HepG2 (cell line): ENCODE data around the gene GRK4. TPM values are rescaled to one million over a fixed set of nuclear protein-coding genes. Genes with fewer than 3 reads are reported as not detected.

Experiments
- ATAC-seq: fragments of 200-7000 bp; cut with Tn5 transposase; 3 replicates; pipeline ENCODE4 v1.9.1; 2020; ENCODE audit warnings: mild to moderate bottlenecking, moderate library complexity
- BruUV-seq: library from RNA; stranded (reverse); fragments of 400-500 nt; replicated peaks from 2 replicates; lab custom pipeline; 2021; lab: Mats Ljungman, UMichigan
- CTCF ChIA-PET: fragments of 300-600 bp; formaldehyde crosslinking; extraction: SDS; loops from one replicate; lab custom pipeline; 2021; ENCODE audit warnings: low total read pairs, inconsistent platforms, low intra/inter-chr PET ratio; lab: Yijun Ruan, JAX
- POLR2A ChIA-PET: fragments of 350-600 bp; sonication (Branson Sonifier 250); formaldehyde crosslinking; loops from one replicate; lab custom pipeline; 2020; ENCODE audit warnings: antibody characterized with exemption, inconsistent platforms; lab: Yijun Ruan, JAX
- DNase-seq: peaks from one replicate; pipeline ENCODE4 v3.0.0-alpha.2; 2015; ENCODE audit warnings: low spot score
- FAIRE-seq: peaks from 3 replicates; lab custom pipeline; 2011; peaks lifted over from hg19 to GRCh38; lab: Jason Lieb, UNC
- H2AFZ ChIP-seq: one replicate; pipeline ENCODE4 v1.6.1; 2011; ENCODE audit warnings: low read length, inconsistent platforms
- H3K27ac ChIP-seq: fragments of 300-600 bp; 3 replicates; pipeline ENCODE4 v1.8.0; 2011; ENCODE audit warnings: mixed run types, mild to moderate bottlenecking, mixed read lengths, low read length, inconsistent platforms; ENCODE audit not compliant: insufficient read depth; ENCODE audit errors: extremely low read length
- H3K27me3 ChIP-seq, 2 experiments: fragments of 200-600 bp in 1 of 2; 2 replicates in 1 of 2; 3 replicates in 1 of 2; pipeline versions ENCODE4 v1.6.0 to v1.8.0; 2011; ENCODE audit warnings: low read length in 2 of 2, mild to moderate bottlenecking in 2 of 2, moderate library complexity in 2 of 2, inconsistent platforms in 1 of 2; ENCODE audit not compliant: insufficient read depth in 2 of 2, control insufficient read depth in 1 of 2
- H3K36me3 ChIP-seq, 2 experiments: fragments of 200-600 bp in 1 of 2; replicated peaks in 1 of 2; 2 replicates in 1 of 2; 3 replicates in 1 of 2; pipeline versions ENCODE4 v1.5.1 to v1.8.0; 2011; ENCODE audit warnings: low read length in 2 of 2, inconsistent platforms in 1 of 2; ENCODE audit not compliant: insufficient read depth in 2 of 2, control insufficient read depth in 1 of 2
- H3K4me1 ChIP-seq: 2 replicates; pipeline ENCODE4 v1.5.1; 2012; ENCODE audit warnings: low read length, inconsistent platforms; ENCODE audit not compliant: insufficient read depth
- H3K4me2 ChIP-seq: 2 replicates; pipeline ENCODE4 v1.6.0; 2011; ENCODE audit warnings: low read depth, low read length, inconsistent platforms
- H3K4me3 ChIP-seq, 3 experiments: fragments of 200-600 bp in 1 of 3; sonication (generic), shearing (Covaris generic) in 1 of 3; replicated peaks in 1 of 3; 2 replicates each; pipeline ENCODE4 v1.5.1; 2011 to 2016; ENCODE audit warnings: low read length in 3 of 3, inconsistent platforms in 2 of 3, low read depth in 2 of 3, mild to moderate bottlenecking in 2 of 3, control low read depth in 1 of 3, mixed read lengths in 1 of 3; ENCODE audit not compliant: insufficient read depth in 1 of 3
- H3K79me2 ChIP-seq: one replicate; pipeline ENCODE4 v1.6.1; 2011; ENCODE audit warnings: low read length, inconsistent platforms; ENCODE audit not compliant: insufficient read depth
- H3K9ac ChIP-seq: 2 replicates; pipeline ENCODE4 v1.6.0; 2011; ENCODE audit warnings: mild to moderate bottlenecking, low read depth, low read length, inconsistent platforms; ENCODE audit not compliant: insufficient read depth
- H3K9me3 ChIP-seq: 2 replicates; pipeline ENCODE4 v1.5.1; 2012; ENCODE audit warnings: mild to moderate bottlenecking, low read length
- H4K20me1 ChIP-seq: 2 replicates; pipeline ENCODE4 v1.6.0; 2011; ENCODE audit warnings: inconsistent platforms, mild to moderate bottlenecking, low read length, moderate library complexity; ENCODE audit not compliant: insufficient read depth
- GMEB1 ChIP-seq: sonication (generic); formaldehyde crosslinking; IDR thresholded peaks from 2 replicates; pipeline ENCODE4 v1.5.1; 2020; ENCODE audit warnings: missing genetic modification reagents, mild to moderate bottlenecking, borderline replicate concordance
- KAT2B ChIP-seq: fragments of 150-350 bp; IDR thresholded peaks from 2 replicates; pipeline ENCODE4 v1.6.1; 2014; ENCODE audit warnings: low read depth, low read length, borderline replicate concordance
- ZIK1 ChIP-seq: sonication (generic); formaldehyde crosslinking; IDR thresholded peaks from 2 replicates; pipeline ENCODE4 v1.5.0; 2020; ENCODE audit warnings: mild to moderate bottlenecking, low read depth, missing genetic modification reagents, borderline replicate concordance
- ZMYM3 ChIP-seq: sonication (generic); formaldehyde crosslinking; IDR thresholded peaks from 2 replicates; pipeline ENCODE4 v1.5.1; 2020; ENCODE audit warnings: mild to moderate bottlenecking, missing genetic modification reagents
- ZNF576 ChIP-seq: sonication (generic); formaldehyde crosslinking; IDR thresholded peaks from 2 replicates; pipeline ENCODE4 v1.4.0; 2020; ENCODE audit warnings: mild to moderate bottlenecking, missing genetic modification reagents
- ZNF589 ChIP-seq: sonication (generic); formaldehyde crosslinking; conservative IDR thresholded peaks from 2 replicates; pipeline ENCODE4 v1.8.0; 2022; ENCODE audit warnings: mild to moderate bottlenecking, moderate library complexity, missing genetic modification reagents
- ZNF782 ChIP-seq: sonication (generic); formaldehyde crosslinking; IDR thresholded peaks from 2 replicates; pipeline ENCODE4 v1.4.0; 2020; ENCODE audit warnings: missing genetic modification reagents, mild to moderate bottlenecking, borderline replicate concordance
- WGBS: methylation state at CpG from one replicate; pipeline ENCODE4 v1.1.6; 2017; ENCODE audit warnings: low lambda C conversion rate; 5-methylcytosine and 5-hydroxymethylcytosine counted together
- in situ Hi-C: cut with HindIII; loops from 2 replicates; pipeline ENCODE4 v1.10.0; 2017; ENCODE audit warnings: low pct_unique_long_range_greater_than_20kb; ENCODE audit not compliant: extremely low pct_ligation_motif_present
- intact Hi-C: fragments of 100-400 bp; cut with micrococcal nuclease; formaldehyde crosslinking; loops from one replicate; pipeline ENCODE4 v1.10.0; 2022; ENCODE audit not compliant: unreplicated experiment
- polyA plus RNA-seq, 8 experiments: library from polyadenylated mRNA; depleted of rRNA in 3 of 8; stranded (reverse) in 7 of 8; unstranded in 1 of 8; fragments of >200 nt; fragmentation: Illumina TruSeq in 4 of 8; extraction: Trizol in 4 of 8; gene quantifications; 2 replicates each; pipeline versions ENCODE4 v1.2.1 to v1.2.3, GENCODE V29; 2011 to 2016; ENCODE audit warnings: low read depth in 4 of 8, missing spikeins in 1 of 8, mixed read lengths in 1 of 8; ENCODE audit not compliant: insufficient read depth in 1 of 8
- total RNA-seq, 5 experiments: library from RNA; depleted of rRNA; stranded (reverse); fragments of >200 nt; fragmentation: Illumina TruSeq; extraction: Trizol; gene quantifications; 2 replicates each; pipeline ENCODE4 v1.2.3, GENCODE V29; 2016; ENCODE audit warnings: low read depth in 1 of 5

GRK4 gene
- total and polyA plus RNA-seq, 2 of the 13 experiments (the other 11 are each of a cell fraction or from before 2014, with no cell fraction given), result 1.8 to 2.0 TPM

DNA sequence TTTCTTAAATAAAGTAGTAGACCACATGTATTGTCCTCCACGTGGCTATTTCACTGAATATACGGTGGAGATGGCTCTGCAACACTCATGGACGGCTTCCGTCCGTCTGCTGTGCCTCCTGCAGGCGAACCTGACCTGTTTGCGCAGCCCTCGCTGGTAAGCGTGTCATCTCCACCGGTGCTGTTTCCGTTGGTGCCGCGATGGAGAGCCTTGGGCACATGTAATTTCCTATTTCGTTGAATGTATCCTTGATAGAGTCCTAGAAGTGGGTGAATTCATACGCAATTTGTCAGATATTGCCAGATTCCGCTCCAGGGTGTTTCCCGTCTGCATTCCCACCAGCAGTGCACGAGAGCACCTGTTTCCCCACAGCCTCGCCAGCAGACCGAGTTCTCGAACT, 62.5 kb downstream of the GRK4 start (continued):
- TF ChIP-seq GMEB1 (CRISPR knock-in tag), result no peak
- no peak for TF ChIP-seq ZMYM3 (CRISPR knock-in tag)
- no peak for TF ChIP-seq ZNF589 (CRISPR knock-in tag)

GRCh38 chr4:3026540-3026939, 63.2 kb downstream of the GRK4 start:
- Histone ChIP-seq H3K9ac (no peak overlapping the region), H3K27me3 (peaks cover 0 to 42% of the 10 kb centered on the region in 2 experiments; a peak in 2 of 5 replicates), H3K36me3 (no peaks in the 10 kb centered on the region), H4K20me1 (no peaks in the 10 kb centered on the region), H3K9me3 (no peaks in the 10 kb centered on the region), H3K4me1 (peaks cover 8% of the 10 kb centered on the region), H3K79me2 (no peaks in the 10 kb centered on the region), H3K27ac (no peak overlapping the region), H3K4me3 (no peak overlapping the region), H3K4me2 (no peak overlapping the region), H2AFZ (no peak overlapping the region)
- FAIRE-seq (no peak), DNase-seq (no peak), ATAC-seq (no peak)
- WGBS, result 58% methylated on average over 9 of the region's 9 CpGs
- in situ Hi-C loops (no loop called here), intact Hi-C loops (no loop called here)
- POLR2A ChIA-PET, result no interaction called here
- CTCF ChIA-PET, result no interaction called here
- no TSS peak for BruUV-seq
- TF ChIP-seq KAT2B, result no peak
- no peak for TF ChIP-seq ZNF576 (CRISPR knock-in tag)
- no peak for TF ChIP-seq ZIK1
- no peak for TF ChIP-seq ZNF782
